Fibroblast of skin of left biceps (primary cell): ENCODE data around the gene SMAD3.
A peak's percentile ranks its signal among the peaks of the same experiment; 100 is the strongest.
"Not testable (repeated sequence)": the region's sequence is repeated elsewhere in the genome, so short reads cannot be mapped to it uniquely, and the experiment has no call there.

Experiments used
- DNase-seq, 2 experiments: peaks; one replicate each; pipeline ENCODE4 v3.0.0-alpha.2; 2013; ENCODE audit warnings: low read depth in 2 of 2

Gene SMAD3

DNA sequence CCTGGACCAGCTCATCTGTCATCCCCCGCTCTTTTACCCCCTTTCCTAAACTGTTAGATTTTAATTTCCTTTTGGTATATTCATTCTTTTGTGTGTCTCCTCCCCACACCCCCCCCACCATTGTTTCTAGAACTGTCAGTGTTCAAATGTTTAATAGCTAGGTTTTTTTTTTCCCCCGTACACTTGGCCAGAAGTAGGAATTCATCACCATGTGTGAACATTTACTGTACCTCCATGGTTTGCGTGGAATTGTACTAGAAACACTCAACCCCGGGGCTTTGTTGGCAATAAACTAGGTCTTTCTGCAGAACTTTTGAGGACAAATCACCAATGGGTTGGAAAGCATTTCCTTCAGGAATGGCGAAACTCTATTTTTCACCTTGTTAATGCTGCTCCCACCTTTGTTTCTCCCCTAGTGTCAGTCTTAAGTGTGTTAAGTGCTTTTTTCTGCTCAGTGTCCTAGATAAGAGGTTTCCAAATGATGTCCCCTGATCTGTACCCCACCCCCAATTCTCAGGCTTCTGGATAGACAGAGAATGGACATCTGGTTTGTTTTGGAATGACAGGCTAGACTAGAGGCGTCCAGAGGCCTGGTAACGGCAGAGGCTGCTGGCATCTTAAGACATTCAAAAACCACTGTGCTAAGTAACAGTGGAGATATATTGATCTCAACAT lies 76.8 kb downstream of the SMAD3 start:
- peak in 1 of 2 experiments; percentile 48 for DNase-seq

DNA sequence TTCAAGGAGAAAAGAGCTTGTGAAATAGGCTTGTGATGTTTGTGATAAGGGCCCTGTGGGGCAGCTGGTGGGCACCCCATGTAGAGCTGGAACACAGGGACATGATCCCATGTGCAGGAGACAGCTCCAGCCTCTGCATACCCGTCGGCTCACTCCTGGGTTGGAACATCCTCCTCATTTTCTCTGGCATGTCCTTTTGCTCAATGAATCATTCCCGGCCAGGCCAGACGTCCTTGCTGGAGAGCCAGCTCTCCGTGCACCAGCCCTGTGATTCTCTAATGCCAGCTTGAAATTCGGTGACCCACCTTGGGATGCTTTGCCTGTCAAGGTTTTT lies 77.3 kb downstream of the SMAD3 start:
- no peak for DNase-seq

GRCh38 chr15:67143646-67144045 lies 78.2 kb downstream of the SMAD3 start:
- no peak for DNase-seq

GRCh38 chr15:67144609-67145311 lies 79.4 kb downstream of the SMAD3 start:
- peak; percentile 86 to 88 for DNase-seq

- no peak for DNase-seq
Measured at GRCh38 chr15:67145312-67145610, 79.9 kb downstream of the SMAD3 start.

- no peak for DNase-seq
Measured at GRCh38 chr15:67145710-67146109, 80.3 kb downstream of the SMAD3 start.

GRCh38 chr15:67146234-67146633 lies 80.8 kb downstream of the SMAD3 start:
- DNase-seq: peak; percentile 42 to 47

- DNase-seq: peak; percentile 49 to 55
Measured at GRCh38 chr15:67146875-67147381, 81.5 kb downstream of the SMAD3 start.

- no peak for DNase-seq
Measured at GRCh38 chr15:67147396-67147949, 82.1 kb downstream of the SMAD3 start.

- no peak for DNase-seq
Measured at GRCh38 chr15:67148196-67148701, 82.8 kb downstream of the SMAD3 start.

DNA sequence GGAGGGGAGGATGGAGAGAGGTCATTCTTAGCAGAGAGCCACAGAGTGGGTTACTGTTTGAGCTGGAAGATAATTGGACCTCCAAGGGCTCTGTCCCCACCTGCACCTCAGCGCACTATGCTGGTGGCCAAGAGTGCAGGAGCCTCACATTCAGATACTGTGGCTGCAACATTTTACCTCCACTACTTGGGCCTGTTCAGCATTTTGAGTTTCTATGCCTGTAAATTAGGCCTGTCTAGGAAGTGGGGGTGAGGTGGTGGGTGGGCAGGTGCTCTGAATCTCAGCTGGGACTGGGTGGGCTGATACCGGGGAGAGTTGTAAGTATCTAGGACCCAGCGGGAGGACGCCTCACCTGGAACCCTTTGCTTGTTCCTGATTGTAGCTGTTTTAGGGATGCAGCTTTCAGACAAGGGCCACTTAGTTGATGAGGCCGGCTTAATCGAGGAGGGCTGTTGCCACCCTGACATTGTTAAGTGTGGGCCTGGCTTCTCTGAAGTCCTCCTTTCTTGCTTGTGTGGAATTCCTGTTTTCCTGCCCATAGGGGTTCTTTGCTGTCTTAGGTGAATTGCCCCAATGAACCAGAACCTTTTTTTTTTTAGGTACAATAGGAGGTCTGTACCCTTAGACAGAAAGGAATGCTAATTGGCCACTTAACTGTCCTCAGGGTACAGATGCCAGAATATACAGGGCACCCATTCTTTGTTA lies 83.8 kb downstream of the SMAD3 start:
- no peak for DNase-seq

- DNase-seq: no peak
Measured at GRCh38 chr15:67149773-67150022, 84.3 kb downstream of the SMAD3 start.

GRCh38 chr15:67150023-67150860 lies 84.8 kb downstream of the SMAD3 start:
- DNase-seq: peak; percentile 86 to 89

GRCh38 chr15:67152429-67152828 lies 87.0 kb downstream of the SMAD3 start:
- no peak for DNase-seq

GRCh38 chr15:67153044-67153443 lies 87.6 kb downstream of the SMAD3 start:
- DNase-seq: not testable (repeated sequence)

- no peak for DNase-seq
Measured at GRCh38 chr15:67154249-67154648, 88.8 kb downstream of the SMAD3 start.

DNA sequence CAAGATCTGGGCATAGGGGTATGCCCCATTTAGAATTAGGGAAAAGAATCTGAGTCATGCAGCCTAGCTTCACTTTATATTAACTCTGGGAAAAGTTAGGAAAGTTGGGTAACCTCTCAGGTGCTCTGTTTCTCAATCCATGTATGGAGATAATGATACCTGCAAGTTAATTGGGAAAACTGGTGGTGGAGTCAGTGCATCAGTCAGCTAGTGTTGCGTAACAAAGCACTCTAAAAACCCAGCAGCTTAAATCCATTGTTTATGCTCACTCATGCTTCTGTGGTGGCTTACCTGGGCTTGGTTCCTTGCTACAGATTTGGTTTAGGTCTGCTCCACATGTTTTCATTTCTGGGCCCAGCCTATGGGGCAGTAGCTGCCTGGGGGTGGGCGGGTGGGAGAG lies 91.0 kb downstream of the SMAD3 start:
- DNase-seq: no peak

DNA sequence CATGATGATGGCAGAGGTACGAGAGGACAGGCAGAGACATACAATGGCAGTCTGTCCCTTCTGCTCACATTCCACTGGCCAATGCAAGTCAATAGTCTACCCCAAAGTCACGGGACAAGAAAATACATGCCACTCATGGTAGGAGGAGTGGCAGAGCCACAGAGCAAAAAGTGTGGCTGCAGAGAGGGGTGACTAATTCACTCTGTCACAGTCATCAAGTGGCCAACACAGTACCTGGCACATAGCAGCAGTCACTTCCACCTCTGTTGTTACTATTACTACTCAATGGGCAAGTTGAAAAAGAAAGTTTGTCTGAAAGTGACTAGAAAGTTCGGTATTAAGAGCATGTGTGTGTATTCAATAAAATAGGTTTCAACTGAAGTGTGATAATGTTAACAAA lies 91.4 kb downstream of the SMAD3 start:
- no peak for DNase-seq

DNA sequence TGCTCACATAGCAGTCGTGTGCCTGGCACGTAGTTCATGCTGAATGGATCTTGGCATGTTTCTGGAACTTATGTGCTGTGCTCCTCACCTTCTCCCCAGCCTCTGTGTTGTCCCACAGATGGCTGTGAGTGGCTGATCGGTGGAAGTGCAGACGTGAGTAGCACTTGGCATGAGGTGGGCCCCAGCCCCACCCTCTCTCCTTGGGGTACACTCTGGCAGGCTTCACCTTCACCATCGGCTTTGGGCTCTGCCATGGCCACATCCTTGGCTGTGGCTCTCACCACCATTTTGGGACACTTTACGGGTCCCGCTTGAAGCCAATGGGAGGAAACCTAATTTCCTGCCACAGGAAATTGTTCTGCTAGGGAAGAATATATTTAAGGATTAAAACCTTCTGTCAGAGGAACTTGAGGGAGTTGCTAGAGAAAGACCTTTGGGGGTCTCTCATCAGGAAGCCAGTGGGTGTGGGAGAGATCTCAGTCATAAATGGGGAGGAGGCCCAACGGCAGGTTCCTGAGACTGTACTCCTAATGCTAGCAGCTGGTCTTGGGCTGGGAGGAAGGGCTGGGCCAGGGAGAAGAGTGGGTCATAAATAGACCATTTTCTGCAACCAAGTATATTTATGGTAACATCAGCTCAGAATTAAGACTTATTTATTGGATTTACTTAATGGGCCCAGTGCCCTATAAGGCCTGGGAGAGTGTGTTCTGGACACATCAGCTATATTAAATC lies 92.3 kb downstream of the SMAD3 start:
- DNase-seq: no peak

DNA sequence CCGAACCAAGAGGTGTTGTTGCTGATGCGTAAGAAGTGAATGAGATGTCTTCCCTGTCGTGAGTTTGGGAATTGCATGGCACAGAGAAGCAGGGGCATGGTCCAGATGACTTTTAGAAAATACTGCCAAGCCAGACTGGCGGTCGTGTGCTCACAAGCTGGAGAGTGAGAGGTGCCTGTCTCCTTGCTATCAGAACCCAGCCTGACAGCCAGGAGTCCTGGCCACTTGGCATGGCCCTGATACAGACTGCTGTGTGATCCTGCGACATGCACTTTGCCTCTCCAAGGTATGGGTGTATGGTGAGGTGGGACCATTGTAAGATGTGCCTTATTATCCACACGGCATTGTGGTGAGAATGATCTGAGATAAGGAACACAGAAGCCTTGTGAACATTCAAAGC lies 93.0 kb downstream of the SMAD3 start:
- DNase-seq: no peak

- DNase-seq: no peak
Measured at GRCh38 chr15:67161412-67161811, 96.0 kb downstream of the SMAD3 start.
